Type B pancreatic cell (in vitro differentiated cells): ENCODE measurements around the gene SMPD3. TPM values are rescaled to one million over a fixed set of nuclear protein-coding genes. Genes with fewer than 3 reads are reported as not detected.

ENCODE experiments used
- DNase-seq: peaks from one replicate; pipeline ENCODE4 v3.0.0; 2021; ENCODE audit warnings: mixed read lengths; ENCODE audit not compliant: unreplicated experiment; ENCODE audit errors: extremely low spot score
- H3K27ac Mint-ChIP-seq: 2 replicates; pipeline ENCODE4 v1.8.0; 2021; ENCODE audit warnings: mild to moderate bottlenecking, mixed read lengths
- H3K27me3 Mint-ChIP-seq: 2 replicates; pipeline ENCODE4 v1.8.0; 2021; ENCODE audit warnings: mixed read lengths
- H3K36me3 Mint-ChIP-seq: 2 replicates; pipeline ENCODE4 v1.8.0; 2021; ENCODE audit warnings: mixed read lengths
- H3K4me1 Mint-ChIP-seq: one replicate; pipeline ENCODE4 v1.8.0; 2021; ENCODE audit warnings: mixed read lengths; ENCODE audit not compliant: unreplicated experiment
- H3K4me3 Mint-ChIP-seq: 2 replicates; pipeline ENCODE4 v1.8.0; 2021; ENCODE audit warnings: mild to moderate bottlenecking, mixed read lengths
- H3K9me3 Mint-ChIP-seq: 2 replicates; pipeline ENCODE4 v1.8.0; 2021; ENCODE audit warnings: mixed read lengths
- CTCF ChIP-seq: fragments of 200-600 bp; sonication (generic); conservative IDR thresholded peaks from 2 replicates; pipeline ENCODE4 v1.5.0; 2021; ENCODE audit warnings: antibody characterized with exemption, mild to moderate bottlenecking
- total RNA-seq: library from RNA; stranded (reverse); gene quantifications from 2 replicates; pipeline ENCODE4 v1.2.1, GENCODE V29; 2021; ENCODE audit warnings: low replicate concordance

Gene SMPD3
- total RNA-seq, 1 donor from 2014 or later = 4.5 TPM

GRCh38 chr16:68397710-68398201 lies 50.6 kb downstream of the SMPD3 start:
- no peak for DNase-seq
- H3K4me3 Mint-ChIP-seq = no peak overlapping the region
- no peaks in the 10 kb centered on the region for H3K27me3 Mint-ChIP-seq
- H3K4me1 Mint-ChIP-seq = peaks cover 11% of the 10 kb centered on the region
- no peaks in the 10 kb centered on the region for H3K9me3 Mint-ChIP-seq
- H3K27ac Mint-ChIP-seq = no peak overlapping the region
- TF ChIP-seq CTCF = no peak
- H3K36me3 Mint-ChIP-seq = no peaks in the 10 kb centered on the region

- no peaks in the 10 kb centered on the region for H3K9me3 Mint-ChIP-seq
- H3K36me3 Mint-ChIP-seq = no peaks in the 10 kb centered on the region
- TF ChIP-seq CTCF = peak; percentile 72
- H3K27ac Mint-ChIP-seq = no peak overlapping the region
- no peaks in the 10 kb centered on the region for H3K27me3 Mint-ChIP-seq
- H3K4me1 Mint-ChIP-seq = peaks cover 11% of the 10 kb centered on the region
- no peak for DNase-seq
- no peak overlapping the region for H3K4me3 Mint-ChIP-seq
Observed at GRCh38 chr16:68396481-68396880, 51.8 kb downstream of the SMPD3 start.

DNA sequence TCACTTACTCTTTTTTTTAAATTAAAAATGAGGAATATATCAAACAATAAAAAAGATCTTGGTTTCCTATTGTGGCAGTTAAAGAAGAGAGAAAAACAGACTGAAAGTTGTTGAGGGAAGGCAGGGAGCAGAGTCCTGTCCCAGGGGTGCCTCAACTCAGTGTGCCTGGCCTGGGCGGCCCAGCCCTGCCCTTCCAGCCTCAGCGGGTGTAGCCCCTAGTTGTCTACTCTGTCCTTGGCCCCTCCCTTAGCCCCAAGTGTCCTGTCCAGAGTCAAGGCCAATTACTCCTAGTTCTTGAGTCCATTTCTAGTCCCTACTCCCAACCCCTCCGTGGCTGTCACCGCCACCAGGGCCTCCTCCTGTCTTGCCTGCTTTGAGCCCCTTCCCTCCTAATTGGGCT lies 52.5 kb downstream of the SMPD3 start:
- Mint-ChIP-seq H3K27me3 (no peaks in the 10 kb centered on the region), H3K36me3 (no peaks in the 10 kb centered on the region), H3K27ac (no peak overlapping the region), H3K9me3 (no peaks in the 10 kb centered on the region), H3K4me1 (peaks cover 11% of the 10 kb centered on the region), H3K4me3 (no peak overlapping the region)
- TF ChIP-seq CTCF = no peak
- no peak for DNase-seq

GRCh38 chr16:68395167-68395786 lies 53.0 kb downstream of the SMPD3 start:
- Mint-ChIP-seq H3K4me3 (no peak overlapping the region), H3K27me3 (no peaks in the 10 kb centered on the region), H3K4me1 (peaks cover 11% of the 10 kb centered on the region), H3K9me3 (no peaks in the 10 kb centered on the region), H3K36me3 (no peaks in the 10 kb centered on the region), H3K27ac (no peak overlapping the region)
- no peak for DNase-seq
- TF ChIP-seq CTCF = no peak

- H3K36me3 Mint-ChIP-seq = no peaks in the 10 kb centered on the region
- TF ChIP-seq CTCF = no peak
- peaks cover 17% of the 10 kb centered on the region for H3K4me1 Mint-ChIP-seq
- H3K27me3 Mint-ChIP-seq = no peaks in the 10 kb centered on the region
- H3K4me3 Mint-ChIP-seq = no peak overlapping the region
- no peak overlapping the region for H3K27ac Mint-ChIP-seq
- H3K9me3 Mint-ChIP-seq = no peaks in the 10 kb centered on the region
- DNase-seq = no peak
Observed at GRCh38 chr16:68393333-68393732, 55.0 kb downstream of the SMPD3 start.
